Cardiac fibroblast (primary cell): ENCODE data around the gene ZNF77.
"Not testable (repeated sequence)": the region's sequence is repeated elsewhere in the genome, so short reads cannot be mapped to it uniquely, and the experiment has no call there.

ENCODE experiments used
- DNase-seq, 2 donors: peaks; one replicate each; pipeline versions ENCODE4 v3.0.0 to v3.0.0-alpha.2; 2010; ENCODE audit warnings: low read depth in 2 of 2
- H3K4me3 ChIP-seq, 2 donors: replicated peaks in 1 of 2; 1 replicate in 1 of 2; 2 replicates in 1 of 2; pipeline ENCODE4 v1.5.1; 2011; ENCODE audit warnings: low read depth in 2 of 2, low read length in 2 of 2, mild to moderate bottlenecking in 2 of 2, moderate library complexity in 1 of 2
- CTCF ChIP-seq: IDR thresholded peaks from one replicate; pipeline ENCODE4 v1.5.1; 2011; ENCODE audit warnings: low read depth, mild to moderate bottlenecking, low read length, inconsistent platforms

ZNF77 gene

GRCh38 chr19:2902590-2903218 is 42.1 kb downstream of the ZNF77 start:
- H3K4me3 ChIP-seq, result no peak overlapping the region
- no peak for TF ChIP-seq CTCF
- no peak for DNase-seq

- DNase-seq, result peak; percentile 99 to 100
- H3K4me3 ChIP-seq, result peak within 1 kb of the TSS; percentile 88 to 96
- no peak for TF ChIP-seq CTCF
These were observed 44.2 kb downstream of the ZNF77 start, which contains the start of gene ZNF57 for GRCh38 chr19:2900296-2901252. ZNF57 (plus strand) TSS chr19:2900928; CDS start chr19:2901046, 118 bp downstream.

DNA sequence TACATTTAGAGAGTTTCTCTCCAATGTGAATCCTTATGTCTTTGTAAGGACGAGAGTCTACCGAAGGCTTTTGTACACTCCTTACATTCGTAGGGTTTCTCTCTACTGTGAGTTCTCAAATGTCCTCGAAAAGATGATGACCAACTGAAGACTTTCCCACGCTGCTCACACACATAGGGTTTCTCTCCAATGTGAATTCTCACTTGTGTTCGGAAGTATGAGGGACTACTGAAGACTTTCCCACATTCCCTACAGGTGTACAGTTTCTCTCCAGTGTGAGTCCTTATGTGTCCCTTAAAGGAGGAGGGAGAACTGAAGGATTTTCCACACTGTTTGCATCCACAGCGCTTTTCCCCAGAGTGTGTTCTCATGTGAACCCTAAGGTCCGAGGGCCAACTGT is 48.1 kb downstream of the ZNF77 start:
- no peak overlapping the region for H3K4me3 ChIP-seq
- DNase-seq, result no peak
- TF ChIP-seq CTCF, result no peak

DNA sequence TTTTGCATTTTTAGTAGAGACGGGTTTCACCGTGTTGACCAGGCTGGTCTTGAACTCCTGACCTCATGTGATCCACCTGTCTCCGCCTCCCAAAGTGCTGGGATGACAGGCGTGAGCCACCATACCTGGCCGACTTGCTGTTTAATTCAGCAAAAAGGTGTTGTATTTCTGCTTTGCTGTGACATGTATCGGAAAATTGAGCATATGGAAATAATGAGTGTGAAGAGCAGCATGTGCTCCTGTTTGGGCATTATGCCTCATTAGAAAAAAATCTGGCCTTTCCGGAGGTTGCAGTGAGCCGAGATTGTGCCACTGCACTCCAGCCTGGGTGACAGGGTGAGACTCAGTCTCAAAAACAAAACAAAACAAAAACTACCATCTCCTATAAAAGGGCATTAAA is 54.2 kb downstream of the ZNF77 start:
- not testable (repeated sequence) for DNase-seq

GRCh38 chr19:2888731-2889224 is 56.0 kb downstream of the ZNF77 start:
- no peak for TF ChIP-seq CTCF
- DNase-seq, result no peak
- no peak overlapping the region for H3K4me3 ChIP-seq

More for the DNA sequence above, 54.2 kb downstream of the ZNF77 start:
- not testable (repeated sequence) for H3K4me3 ChIP-seq

DNA sequence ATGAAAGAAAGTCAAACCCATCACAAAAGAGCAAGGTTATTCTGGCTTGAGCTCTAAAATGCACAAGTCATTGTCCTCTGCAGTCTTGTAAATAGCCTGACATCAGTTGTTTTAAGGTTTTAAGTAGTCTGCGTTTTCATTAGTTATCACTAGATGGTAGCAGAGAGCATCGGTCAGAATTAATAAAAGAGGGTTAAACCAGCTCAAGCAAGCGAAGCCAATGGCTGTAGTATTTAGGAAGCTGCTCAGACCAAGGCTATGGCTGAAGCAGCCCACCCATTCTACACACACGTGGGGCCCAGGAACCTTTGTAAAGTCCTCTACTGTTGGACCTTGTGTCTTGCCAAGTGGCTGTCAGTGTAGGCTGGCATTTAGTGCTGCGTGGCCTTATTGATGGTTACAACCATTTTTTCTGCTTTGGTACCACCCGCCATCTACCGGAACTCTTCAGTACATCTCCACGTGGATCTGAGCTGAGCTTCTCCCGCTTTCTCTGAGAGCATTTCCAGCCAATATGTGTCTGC is 57.3 kb downstream of the ZNF77 start:
- TF ChIP-seq CTCF, result peak; percentile 63
- H3K4me3 ChIP-seq, result no peak overlapping the region
- peak; percentile 77 to 82 for DNase-seq

DNA sequence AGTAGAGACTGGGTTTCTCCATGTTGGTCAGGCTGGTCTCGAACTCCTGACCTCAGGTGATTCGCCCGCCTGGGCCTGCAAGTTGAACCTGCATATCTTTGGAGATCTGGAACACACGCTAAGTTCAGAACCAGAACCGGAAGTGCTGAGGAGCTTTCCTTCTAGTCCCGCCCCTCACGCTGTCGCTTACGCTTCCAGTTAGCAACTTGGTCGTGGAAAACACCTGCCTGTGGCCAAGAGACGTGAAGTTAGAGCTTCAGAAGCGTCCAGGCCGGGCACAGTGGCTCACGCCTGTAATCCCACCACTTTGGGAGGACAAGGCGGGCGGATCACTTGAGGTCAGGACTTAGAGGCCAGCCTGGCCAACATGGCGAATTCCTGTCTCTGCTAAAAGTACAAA is 59.0 kb downstream of the ZNF77 start:
- TF ChIP-seq CTCF, result no peak
- H3K4me3 ChIP-seq, result no peak overlapping the region
- no peak for DNase-seq
